AML-193 (cell line): ENCODE data around the gene ETV6.

ENCODE experiments used
- DNase-seq, 2 experiments: peaks; one replicate each; lab custom pipeline; 2025; lab: John Stamatoyannopoulos, UW

ETV6 gene

GRCh38 chr12:11758510-11759493, 109.3 kb downstream of the ETV6 start:
- no peak for DNase-seq

- DNase-seq: no peak
These were observed 110.0 kb downstream of the ETV6 start for GRCh38 chr12:11759494-11759878.

GRCh38 chr12:11759899-11760298, 110.4 kb downstream of the ETV6 start:
- no peak for DNase-seq

DNA sequence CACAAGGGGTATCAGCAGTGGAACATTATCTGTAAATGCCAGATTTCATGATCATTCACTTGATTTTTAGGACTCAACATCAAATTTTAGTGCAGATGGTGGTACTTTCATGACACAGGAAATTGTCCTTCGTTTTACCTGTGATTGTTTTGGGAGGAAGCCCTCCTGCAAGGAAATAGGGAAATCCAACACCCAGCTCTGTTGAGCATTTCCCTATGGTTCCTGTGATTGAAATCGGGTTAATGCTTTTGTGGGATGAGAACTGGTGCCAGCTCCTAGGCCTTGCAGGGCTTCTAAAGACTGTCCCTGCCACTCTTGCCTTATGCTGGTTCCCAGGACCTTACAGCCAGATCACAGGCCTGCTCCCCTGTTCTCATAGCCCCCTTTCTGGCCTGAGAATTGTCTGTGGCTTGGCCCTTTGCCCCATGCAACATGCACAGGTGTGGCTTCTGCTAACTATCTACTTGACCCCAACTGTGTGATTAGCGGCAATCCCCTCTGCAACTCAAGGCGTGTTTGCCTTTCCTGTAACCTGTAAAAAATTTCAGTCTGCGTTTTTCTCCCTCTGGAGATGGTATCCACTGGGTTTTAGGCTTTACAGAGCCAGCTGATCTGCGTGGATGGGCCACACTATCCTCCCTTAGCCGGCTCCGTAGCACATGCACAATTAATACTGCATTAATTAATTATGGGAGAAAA, 112.5 kb downstream of the ETV6 start:
- no peak for DNase-seq

- no peak for DNase-seq
These were observed 113.4 kb downstream of the ETV6 start for GRCh38 chr12:11762723-11763326.

DNA sequence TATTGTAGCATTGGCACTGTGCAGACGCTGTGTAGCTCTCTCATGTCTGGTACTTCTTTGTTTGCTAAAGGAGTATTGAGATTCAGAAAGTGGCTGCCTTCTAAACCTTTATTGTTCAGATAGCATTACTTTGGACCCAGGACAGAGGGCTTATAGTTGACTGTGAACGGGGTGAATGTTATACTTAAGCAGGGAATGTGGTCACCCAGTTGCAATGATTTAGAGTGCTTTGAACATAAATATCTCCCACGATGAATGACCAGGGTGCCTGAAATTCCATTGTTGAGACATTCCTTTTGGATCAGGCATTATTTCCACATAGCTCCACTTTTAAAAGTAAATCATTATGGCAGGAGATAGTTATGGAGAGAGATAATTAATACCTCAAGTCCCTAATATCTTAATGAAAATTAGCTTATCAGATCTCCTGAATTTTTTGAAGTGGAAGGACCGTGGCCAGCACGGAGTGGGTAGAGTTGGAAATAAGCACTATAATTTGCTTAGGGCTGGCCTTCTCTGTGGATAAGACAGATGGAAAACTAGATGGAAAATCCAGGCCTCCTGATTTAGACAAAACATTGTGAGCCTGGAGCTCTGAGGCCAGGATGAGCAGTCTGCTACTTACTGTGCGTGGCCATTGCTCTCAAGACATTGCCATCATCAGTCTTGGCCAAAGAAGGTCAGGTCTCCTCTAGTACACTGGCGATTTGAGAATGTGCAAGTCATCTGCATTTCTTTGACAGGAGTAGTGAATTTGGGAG, 114.5 kb downstream of the ETV6 start:
- no peak for DNase-seq

- no peak for DNase-seq
These were observed 115.4 kb downstream of the ETV6 start for GRCh38 chr12:11764837-11765236.

DNA sequence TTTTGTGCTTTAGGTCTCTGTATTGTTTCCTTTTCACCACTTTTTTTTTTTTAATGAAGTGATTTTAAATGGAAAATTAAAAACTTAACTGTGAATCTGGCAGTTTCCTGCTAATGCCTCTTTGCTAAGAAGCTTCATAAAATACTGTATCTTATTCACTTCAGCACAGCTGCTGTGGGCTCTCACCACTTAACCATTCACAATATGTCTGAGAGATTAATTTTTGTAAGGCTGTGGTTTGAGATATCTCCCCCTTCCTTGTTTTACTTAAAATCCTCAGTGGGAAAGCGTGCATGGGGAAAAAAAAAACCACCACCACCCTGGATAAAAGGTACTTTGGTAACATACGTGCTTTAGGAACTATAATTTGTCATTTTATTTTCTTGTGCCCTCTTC, 115.9 kb downstream of the ETV6 start:
- no peak for DNase-seq

DNA sequence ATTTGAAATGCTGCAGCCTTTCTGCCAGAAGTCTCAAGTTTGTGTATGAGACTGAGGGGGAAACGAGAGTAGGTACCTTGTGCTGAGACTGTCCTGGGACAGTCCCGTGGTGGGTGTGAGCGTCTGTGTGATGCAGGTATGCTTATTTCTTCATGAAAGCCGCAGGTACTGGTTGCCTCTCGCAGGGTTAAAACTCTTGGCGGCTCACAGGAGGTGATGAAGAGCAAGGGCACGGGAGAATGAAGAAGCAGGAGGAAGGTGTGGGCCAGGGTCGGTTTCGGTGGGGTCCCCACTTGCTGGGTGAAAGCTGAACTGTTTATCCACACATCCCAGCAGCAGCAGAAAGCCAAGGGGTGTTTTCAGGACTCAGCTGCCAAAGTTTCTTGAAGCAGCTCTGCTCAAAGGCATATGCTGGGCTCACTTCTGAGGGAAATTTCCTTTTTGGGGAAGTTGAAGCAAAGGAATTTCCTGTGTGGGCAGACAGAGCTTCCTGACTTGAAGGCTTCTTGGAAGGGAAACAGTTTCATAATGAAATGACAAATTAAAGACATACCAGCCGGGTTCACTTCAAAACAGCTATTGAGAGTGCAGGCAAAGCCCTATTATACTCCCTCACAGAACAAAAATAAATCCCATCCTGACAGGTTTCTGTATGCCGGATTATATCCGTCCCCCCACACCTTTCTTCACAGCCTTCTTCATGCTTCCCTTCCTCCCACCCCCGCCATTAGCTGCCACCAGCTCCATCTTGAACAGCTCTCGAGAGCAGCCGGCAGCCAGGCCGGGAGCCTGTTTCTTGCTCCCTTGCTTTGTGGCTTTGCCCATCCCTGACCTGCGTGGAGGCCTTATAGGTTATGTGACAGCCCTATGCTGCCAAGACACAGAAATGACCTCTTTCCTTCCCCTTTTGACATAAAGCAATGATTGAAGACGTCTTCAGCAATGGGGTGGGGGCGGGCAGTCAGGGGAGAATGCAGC, 116.6 kb downstream of the ETV6 start:
- DNase-seq: peak; percentile 81 to 88

GRCh38 chr12:11767029-11767724, 117.7 kb downstream of the ETV6 start:
- DNase-seq: no peak

DNA sequence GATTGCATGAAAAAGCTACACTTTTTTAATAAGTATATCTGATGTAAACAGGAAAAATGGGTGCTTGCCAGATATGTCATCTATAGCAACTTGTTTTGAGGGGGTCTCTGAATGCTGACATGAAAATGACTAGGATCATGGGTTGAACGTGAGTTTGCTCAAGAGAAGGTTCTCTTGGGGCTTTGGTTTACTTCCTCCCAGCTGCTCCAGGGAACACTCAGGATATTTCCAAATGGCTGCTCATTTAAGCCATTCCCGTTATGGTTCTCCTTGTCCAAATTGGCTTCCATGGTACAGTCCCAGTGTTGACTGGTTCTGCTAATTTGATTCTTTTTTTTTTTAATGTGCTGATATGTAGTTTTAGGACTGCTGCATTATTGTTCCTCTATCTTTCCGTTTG, 118.3 kb downstream of the ETV6 start:
- DNase-seq: no peak

DNA sequence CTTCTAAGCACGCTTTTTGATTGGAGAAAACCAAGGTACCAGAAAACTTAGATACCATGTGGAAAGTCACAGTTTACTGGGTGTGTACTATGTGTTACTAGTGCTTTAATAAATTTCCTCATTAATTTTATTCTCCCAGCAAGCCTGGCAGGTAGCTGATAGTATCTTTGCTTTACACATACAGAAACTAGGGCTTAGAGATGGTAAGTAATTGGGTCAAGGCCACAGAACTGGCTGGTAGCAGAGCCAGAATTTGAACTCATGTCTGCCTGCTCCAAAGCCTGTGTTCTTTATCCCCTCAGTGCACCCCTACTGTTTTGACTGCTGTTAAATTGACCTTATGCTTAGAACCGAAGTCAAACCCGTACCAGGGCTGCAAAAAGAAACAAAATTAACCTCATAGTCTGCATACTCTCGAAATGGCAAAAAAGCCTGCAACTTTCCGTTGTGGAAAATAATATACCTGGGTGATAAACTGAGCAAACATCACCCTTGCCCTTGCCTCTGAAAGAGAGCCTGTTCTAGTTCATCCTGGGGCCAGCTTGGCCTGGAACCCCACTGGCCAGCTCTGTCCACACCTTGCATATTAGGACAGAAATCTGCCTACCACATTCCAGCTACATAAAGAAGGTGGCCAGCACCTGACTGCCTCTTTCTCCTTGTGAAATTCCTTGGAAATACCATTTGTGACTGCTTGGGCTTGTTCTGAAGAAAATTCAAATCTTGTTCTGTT, 118.9 kb downstream of the ETV6 start:
- no peak for DNase-seq

DNA sequence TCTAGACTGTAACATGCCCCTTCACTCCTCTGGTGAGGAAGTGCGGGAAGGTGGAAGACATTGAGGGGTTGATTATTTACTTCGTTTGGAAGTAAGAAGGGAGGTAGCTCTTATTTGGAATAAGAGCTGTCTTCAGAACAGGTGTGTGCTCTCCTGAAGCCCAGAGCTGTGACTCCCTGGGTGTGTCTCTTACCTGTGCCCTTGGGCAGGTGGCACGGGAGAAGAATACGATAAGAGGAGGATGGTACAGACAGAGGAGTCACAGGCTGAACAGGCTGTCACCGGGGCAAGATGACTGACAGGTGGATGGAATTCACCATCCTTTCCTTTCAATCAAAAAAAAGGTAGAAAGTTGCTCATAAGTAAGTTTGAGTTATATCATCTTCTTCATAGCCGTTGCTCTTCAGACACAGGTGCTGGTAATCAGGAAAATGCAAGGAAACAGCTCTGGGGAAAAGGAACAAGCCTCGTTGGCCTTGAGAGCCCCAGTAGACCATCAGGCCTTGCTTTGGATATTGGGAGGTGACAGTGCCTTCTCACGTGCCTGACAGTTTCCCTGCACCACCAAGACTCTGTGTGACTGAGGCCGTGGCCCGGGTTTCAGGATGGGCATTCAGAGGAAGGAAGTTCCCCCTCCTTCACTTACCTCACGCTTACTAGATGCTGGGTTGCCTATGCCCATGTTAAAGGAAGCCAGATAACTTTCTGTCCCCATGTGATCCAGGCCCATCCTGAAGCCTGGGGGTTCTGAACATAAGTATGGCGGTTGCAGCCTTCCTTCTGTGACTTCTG, 120.4 kb downstream of the ETV6 start:
- DNase-seq: peak in 1 of 2 experiments; percentile 27

DNA sequence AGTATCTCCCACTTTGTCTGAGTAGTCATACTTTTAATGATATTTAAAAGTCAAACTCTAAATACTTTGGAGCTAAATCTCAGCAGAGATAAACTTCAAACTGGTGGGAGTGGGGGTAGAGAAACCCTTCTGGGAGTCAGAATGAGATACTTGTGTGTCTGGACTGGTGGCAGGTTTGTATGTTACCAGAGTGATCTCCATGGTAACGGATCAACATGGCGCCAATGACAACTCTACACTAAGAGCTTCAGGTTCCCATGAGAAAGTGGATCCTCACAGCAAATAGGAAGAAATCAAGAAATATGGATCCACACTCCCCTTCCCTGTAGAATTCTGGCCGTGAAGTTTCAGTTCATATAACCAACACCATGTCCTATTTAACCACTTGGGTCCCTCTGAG, 121.9 kb downstream of the ETV6 start:
- no peak for DNase-seq

DNA sequence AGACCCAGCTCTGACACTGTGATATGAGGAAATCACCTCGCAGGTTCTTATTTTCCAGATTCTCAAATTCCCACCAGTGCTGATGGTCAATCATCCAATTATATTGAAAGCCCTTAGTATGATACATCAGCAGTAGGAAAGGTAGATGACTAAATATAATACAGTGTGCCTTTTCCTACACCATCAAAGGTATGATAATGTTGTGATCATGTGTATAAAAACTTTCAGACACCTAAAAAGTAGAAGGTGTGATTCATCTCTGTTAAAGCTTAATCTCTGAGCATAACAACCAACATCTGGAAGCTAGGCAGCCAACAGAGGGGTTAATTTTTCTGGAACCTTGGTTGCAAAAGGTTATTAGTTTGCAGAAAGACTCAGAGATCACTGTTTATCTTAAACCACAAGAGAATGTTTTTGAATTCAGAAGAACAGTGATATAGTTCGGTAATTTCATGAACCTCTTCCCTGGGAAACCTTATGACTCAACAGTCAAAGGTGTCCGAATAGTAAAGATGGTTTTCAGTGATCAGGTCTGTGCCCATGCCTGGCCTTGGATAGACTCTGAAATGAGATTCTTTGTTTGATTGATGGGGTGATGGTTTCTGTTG, 122.5 kb downstream of the ETV6 start:
- no peak for DNase-seq

GRCh38 chr12:11773889-11774677, 124.6 kb downstream of the ETV6 start:
- DNase-seq: peak; percentile 98 to 99

DNA sequence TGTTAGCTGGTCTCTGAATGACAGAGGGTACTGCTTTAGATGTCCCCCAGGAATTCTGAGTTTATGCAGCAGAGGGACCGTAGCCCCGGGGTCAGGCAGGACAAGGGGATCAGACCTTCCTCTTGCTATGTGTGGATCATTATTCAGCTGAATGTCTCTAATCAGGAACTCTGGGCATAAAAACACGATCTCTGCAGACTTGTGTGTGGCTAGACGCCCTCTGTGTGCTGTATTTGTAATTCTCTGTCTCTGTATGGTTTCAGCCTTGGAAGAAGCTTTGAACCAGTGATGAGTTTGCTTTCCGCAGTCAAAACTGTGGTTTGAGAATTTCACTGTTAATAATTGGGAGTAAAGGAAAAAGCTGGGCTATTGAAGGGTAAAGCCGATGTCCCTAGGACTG, 125.3 kb downstream of the ETV6 start:
- no peak for DNase-seq
